ENCODE results near the gene CLDN6. TPM values are rescaled to one million over a fixed set of nuclear protein-coding genes. Genes with fewer than 3 reads are reported as not detected.
A peak's percentile ranks its signal among the peaks of the same experiment; 100 is the strongest.

Gene CLDN6
- total and polyA plus RNA-seq, 2 of the 13 experiments (the other 11 are each of a cell fraction or from before 2014, with no cell fraction given): 5.9 to 7.6 TPM

DNA sequence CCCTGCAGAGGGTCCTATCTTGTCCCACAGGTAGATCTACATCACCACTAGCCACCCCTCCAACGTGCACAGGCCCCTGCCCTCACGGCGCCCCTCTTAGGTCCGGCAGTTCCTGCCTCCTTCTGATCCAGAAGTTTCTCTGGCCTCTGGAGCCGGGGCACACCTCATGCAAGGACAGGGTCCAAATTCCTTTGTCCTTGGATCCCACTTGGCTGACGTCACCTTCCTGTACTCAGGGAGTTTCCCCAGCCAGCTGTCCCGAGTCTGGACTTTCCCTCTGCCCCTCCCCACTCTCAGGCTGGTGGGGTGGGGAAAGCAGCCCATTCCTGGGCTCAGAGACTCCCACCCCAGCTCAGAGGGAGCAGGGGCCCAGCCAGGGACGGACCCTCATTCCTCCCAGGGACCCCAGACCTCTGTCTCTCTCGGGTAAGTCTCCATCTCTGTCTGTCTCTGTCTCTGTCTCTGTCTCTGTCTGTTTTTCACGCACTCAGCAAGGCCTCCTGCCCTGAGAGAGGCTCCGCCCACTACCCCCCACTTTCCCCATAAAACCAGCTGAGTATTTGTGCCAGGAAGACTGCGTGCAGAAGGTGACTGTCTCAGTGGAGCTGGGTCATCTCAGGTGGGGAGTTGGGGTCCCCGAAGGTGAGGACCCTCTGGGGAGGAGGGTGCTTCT lies 47.2 kb upstream of the CLDN6 start, which contains the start of gene IL32 (continued):
- TF ChIP-seq, protein P1, sequence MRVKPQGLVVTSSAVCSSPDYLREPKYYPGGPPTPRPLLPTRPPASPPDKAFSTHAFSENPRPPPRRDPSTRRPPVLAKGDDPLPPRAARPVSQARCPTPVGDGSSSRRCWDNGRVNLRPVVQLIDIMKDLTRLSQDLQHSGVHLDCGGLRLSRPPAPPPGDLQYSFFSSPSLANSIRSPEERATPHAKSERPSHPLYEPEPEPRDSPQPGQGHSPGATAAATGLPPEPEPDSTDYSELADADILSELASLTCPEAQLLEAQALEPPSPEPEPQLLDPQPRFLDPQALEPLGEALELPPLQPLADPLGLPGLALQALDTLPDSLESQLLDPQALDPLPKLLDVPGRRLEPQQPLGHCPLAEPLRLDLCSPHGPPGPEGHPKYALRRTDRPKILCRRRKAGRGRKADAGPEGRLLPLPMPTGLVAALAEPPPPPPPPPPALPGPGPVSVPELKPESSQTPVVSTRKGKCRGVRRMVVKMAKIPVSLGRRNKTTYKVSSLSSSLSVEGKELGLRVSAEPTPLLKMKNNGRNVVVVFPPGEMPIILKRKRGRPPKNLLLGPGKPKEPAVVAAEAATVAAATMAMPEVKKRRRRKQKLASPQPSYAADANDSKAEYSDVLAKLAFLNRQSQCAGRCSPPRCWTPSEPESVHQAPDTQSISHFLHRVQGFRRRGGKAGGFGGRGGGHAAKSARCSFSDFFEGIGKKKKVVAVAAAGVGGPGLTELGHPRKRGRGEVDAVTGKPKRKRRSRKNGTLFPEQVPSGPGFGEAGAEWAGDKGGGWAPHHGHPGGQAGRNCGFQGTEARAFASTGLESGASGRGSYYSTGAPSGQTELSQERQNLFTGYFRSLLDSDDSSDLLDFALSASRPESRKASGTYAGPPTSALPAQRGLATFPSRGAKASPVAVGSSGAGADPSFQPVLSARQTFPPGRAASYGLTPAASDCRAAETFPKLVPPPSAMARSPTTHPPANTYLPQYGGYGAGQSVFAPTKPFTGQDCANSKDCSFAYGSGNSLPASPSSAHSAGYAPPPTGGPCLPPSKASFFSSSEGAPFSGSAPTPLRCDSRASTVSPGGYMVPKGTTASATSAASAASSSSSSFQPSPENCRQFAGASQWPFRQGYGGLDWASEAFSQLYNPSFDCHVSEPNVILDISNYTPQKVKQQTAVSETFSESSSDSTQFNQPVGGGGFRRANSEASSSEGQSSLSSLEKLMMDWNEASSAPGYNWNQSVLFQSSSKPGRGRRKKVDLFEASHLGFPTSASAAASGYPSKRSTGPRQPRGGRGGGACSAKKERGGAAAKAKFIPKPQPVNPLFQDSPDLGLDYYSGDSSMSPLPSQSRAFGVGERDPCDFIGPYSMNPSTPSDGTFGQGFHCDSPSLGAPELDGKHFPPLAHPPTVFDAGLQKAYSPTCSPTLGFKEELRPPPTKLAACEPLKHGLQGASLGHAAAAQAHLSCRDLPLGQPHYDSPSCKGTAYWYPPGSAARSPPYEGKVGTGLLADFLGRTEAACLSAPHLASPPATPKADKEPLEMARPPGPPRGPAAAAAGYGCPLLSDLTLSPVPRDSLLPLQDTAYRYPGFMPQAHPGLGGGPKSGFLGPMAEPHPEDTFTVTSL (CRISPR knock-in tag; IDR thresholded peaks at IDR 0.05; ENCODE audit: borderline replicate concordance): peak; percentile 55; the same call in 1 of the 2 replicates
- TF ChIP-seq TRIM24 (CRISPR knock-in tag; IDR thresholded peaks at IDR 0.05): no peak
- TF ChIP-seq, protein P2, sequence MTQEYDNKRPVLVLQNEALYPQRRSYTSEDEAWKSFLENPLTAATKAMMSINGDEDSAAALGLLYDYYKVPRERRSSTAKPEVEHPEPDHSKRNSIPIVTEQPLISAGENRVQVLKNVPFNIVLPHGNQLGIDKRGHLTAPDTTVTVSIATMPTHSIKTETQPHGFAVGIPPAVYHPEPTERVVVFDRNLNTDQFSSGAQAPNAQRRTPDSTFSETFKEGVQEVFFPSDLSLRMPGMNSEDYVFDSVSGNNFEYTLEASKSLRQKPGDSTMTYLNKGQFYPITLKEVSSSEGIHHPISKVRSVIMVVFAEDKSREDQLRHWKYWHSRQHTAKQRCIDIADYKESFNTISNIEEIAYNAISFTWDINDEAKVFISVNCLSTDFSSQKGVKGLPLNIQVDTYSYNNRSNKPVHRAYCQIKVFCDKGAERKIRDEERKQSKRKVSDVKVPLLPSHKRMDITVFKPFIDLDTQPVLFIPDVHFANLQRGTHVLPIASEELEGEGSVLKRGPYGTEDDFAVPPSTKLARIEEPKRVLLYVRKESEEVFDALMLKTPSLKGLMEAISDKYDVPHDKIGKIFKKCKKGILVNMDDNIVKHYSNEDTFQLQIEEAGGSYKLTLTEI (CRISPR knock-in tag; conservative IDR thresholded peaks at IDR 0.05): no peak
- no peak; the same call in 1 of the 2 replicates for TF ChIP-seq KDM6A (CRISPR knock-in tag; IDR thresholded peaks at IDR 0.05; ENCODE audit: low read depth)
- TF ChIP-seq, protein P3, sequence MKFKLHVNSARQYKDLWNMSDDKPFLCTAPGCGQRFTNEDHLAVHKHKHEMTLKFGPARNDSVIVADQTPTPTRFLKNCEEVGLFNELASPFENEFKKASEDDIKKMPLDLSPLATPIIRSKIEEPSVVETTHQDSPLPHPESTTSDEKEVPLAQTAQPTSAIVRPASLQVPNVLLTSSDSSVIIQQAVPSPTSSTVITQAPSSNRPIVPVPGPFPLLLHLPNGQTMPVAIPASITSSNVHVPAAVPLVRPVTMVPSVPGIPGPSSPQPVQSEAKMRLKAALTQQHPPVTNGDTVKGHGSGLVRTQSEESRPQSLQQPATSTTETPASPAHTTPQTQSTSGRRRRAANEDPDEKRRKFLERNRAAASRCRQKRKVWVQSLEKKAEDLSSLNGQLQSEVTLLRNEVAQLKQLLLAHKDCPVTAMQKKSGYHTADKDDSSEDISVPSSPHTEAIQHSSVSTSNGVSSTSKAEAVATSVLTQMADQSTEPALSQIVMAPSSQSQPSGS (CRISPR knock-in tag; IDR thresholded peaks at IDR 0.05): peak; percentile 100
- TF ChIP-seq, protein P4, sequence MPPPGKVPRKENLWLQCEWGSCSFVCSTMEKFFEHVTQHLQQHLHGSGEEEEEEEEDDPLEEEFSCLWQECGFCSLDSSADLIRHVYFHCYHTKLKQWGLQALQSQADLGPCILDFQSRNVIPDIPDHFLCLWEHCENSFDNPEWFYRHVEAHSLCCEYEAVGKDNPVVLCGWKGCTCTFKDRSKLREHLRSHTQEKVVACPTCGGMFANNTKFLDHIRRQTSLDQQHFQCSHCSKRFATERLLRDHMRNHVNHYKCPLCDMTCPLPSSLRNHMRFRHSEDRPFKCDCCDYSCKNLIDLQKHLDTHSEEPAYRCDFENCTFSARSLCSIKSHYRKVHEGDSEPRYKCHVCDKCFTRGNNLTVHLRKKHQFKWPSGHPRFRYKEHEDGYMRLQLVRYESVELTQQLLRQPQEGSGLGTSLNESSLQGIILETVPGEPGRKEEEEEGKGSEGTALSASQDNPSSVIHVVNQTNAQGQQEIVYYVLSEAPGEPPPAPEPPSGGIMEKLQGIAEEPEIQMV (CRISPR knock-in tag; IDR thresholded peaks at IDR 0.05; ENCODE audit: low read depth): 0 out of 2 replicates have a peak, but pooled peaks have one; percentile 21
- TF ChIP-seq, protein P5, sequence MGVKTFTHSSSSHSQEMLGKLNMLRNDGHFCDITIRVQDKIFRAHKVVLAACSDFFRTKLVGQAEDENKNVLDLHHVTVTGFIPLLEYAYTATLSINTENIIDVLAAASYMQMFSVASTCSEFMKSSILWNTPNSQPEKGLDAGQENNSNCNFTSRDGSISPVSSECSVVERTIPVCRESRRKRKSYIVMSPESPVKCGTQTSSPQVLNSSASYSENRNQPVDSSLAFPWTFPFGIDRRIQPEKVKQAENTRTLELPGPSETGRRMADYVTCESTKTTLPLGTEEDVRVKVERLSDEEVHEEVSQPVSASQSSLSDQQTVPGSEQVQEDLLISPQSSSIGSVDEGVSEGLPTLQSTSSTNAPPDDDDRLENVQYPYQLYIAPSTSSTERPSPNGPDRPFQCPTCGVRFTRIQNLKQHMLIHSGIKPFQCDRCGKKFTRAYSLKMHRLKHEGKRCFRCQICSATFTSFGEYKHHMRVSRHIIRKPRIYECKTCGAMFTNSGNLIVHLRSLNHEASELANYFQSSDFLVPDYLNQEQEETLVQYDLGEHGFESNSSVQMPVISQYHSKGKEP (CRISPR knock-in tag; IDR thresholded peaks at IDR 0.05): no peak
- TF ChIP-seq ARNT2 (CRISPR knock-in tag; IDR thresholded peaks at IDR 0.05; ENCODE audit: low read depth): no peak
- no peak for TF ChIP-seq MTA3 (CRISPR knock-in tag; IDR thresholded peaks at IDR 0.05)
- TF ChIP-seq, protein P6, sequence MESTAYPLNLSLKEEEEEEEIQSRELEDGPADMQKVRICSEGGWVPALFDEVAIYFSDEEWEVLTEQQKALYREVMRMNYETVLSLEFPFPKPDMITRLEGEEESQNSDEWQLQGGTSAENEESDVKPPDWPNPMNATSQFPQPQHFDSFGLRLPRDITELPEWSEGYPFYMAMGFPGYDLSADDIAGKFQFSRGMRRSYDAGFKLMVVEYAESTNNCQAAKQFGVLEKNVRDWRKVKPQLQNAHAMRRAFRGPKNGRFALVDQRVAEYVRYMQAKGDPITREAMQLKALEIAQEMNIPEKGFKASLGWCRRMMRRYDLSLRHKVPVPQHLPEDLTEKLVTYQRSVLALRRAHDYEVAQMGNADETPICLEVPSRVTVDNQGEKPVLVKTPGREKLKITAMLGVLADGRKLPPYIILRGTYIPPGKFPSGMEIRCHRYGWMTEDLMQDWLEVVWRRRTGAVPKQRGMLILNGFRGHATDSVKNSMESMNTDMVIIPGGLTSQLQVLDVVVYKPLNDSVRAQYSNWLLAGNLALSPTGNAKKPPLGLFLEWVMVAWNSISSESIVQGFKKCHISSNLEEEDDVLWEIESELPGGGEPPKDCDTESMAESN (CRISPR knock-in tag; conservative IDR thresholded peaks at IDR 0.05): 0 out of 2 replicates have a peak, but pooled peaks have one; percentile 34
- peak; percentile 82 for TF ChIP-seq DMAP1 (CRISPR knock-in tag; IDR thresholded peaks at IDR 0.05)
- TF ChIP-seq RFX3 (CRISPR knock-in tag; IDR thresholded peaks at IDR 0.05): no peak
